ENCODE measurements around the gene RBFOX2. TPM values are rescaled to one million over a fixed set of nuclear protein-coding genes. Genes with fewer than 3 reads are reported as not detected.

Gene RBFOX2
- total RNA-seq, 2 experiments from 2014 or later = 1.9 to 2.4 TPM

DNA sequence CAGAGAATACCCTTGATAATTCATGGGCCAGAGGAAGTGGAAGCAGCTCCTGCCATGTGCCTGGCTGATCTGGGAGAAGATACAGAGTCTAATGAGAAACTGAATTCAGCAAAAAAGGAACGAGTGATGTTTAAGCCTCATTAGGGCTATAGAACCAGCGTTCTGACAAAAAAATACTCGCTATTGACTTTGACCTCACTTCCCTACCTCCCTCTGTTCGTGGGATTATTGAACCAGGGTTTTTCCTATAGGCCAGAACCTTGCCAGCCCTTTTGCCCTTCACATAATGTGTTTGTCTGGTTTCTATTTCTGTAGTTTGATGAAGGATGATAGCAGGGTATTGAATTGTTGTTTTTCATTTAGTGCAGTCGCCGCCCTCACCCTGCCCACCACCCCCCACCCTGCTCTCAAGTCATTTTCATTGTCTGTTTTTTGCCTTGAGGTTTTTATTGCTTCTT lies 7.6 kb upstream of the RBFOX2 start:
- H3K4me3 ChIP-seq (ENCODE audit: low read length) = no peak overlapping the region
- H3K27me3 Mint-ChIP-seq = peaks cover 37% of the 10 kb centered on the region
- no peak overlapping the region for H3K27ac ChIP-seq (ENCODE audit: low read depth in 1 of 2, low read length in 2 of 2)
- no peak overlapping the region for H3K4me3 Mint-ChIP-seq
- H3K36me3 ChIP-seq (ENCODE audit: insufficient read depth, low read length) = no peaks in the 10 kb centered on the region
- TF ChIP-seq, protein P1, sequence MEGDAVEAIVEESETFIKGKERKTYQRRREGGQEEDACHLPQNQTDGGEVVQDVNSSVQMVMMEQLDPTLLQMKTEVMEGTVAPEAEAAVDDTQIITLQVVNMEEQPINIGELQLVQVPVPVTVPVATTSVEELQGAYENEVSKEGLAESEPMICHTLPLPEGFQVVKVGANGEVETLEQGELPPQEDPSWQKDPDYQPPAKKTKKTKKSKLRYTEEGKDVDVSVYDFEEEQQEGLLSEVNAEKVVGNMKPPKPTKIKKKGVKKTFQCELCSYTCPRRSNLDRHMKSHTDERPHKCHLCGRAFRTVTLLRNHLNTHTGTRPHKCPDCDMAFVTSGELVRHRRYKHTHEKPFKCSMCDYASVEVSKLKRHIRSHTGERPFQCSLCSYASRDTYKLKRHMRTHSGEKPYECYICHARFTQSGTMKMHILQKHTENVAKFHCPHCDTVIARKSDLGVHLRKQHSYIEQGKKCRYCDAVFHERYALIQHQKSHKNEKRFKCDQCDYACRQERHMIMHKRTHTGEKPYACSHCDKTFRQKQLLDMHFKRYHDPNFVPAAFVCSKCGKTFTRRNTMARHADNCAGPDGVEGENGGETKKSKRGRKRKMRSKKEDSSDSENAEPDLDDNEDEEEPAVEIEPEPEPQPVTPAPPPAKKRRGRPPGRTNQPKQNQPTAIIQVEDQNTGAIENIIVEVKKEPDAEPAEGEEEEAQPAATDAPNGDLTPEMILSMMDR (IDR thresholded peaks at IDR 0.05) = no peak
- POLR2A ChIA-PET = no interaction called here
- intact Hi-C loops (cut with DNase I, micrococcal nuclease) = no loop called here
- no peaks in the 10 kb centered on the region for H3K4me1 ChIP-seq (ENCODE audit: insufficient read depth, low read length)
- no peaks in the 10 kb centered on the region for H3K9me3 Mint-ChIP-seq
- H3K9me3 ChIP-seq (ENCODE audit: control insufficient read depth in 1 of 2, insufficient read depth in 1 of 2, low read length in 2 of 2) = no peaks in the 10 kb centered on the region
- no peaks in the 10 kb centered on the region for H3K36me3 Mint-ChIP-seq (ENCODE audit: low read depth)
- CTCF ChIA-PET = interaction anchor here (1.0 kb wide), 1 partner anchor 13 kb away, joined by 4 read pairs; no protein-coding TSS in a partner anchor
- ATAC-seq (ENCODE audit: poor library complexity) (no peak), DNase-seq (no peak)
- no peaks in the 10 kb centered on the region for H3K4me1 Mint-ChIP-seq (ENCODE audit: low read depth)
- H3K27ac Mint-ChIP-seq = no peak overlapping the region
- peaks cover 10 to 13% of the 10 kb centered on the region in 2 experiments for H3K27me3 ChIP-seq (ENCODE audit: control insufficient read depth in 1 of 2, insufficient read depth in 2 of 2, low read length in 2 of 2)

DNA sequence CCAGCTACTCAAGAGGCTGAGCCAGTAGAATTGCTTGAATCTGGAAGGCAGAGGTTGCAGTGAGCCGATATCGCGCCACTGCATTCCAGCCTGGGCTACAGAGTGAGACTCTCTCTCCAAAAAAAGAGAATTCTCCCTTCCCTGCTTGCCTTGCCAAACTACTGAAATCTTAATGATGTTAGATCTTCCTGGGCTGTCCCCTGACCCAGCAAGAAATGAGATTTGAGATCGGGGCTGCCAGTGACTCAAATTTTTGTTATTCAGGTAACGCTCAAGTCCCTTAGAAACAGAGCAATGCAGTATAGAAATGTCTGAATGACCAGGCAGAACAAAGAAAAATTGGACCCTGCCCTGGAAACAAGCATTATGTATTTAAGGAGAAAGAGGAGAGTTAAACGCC lies 4.0 kb upstream of the RBFOX2 start:
- H3K36me3 ChIP-seq (ENCODE audit: insufficient read depth, low read length) = no peaks in the 10 kb centered on the region
- Mint-ChIP-seq H3K4me3 (no peak overlapping the region), H3K9me3 (no peaks in the 10 kb centered on the region), H3K27me3 (peaks cover 25% of the 10 kb centered on the region), H3K27ac (no peak overlapping the region), H3K4me1 (ENCODE audit: low read depth) (peaks cover 12% of the 10 kb centered on the region), H3K36me3 (ENCODE audit: low read depth) (no peaks in the 10 kb centered on the region)
- DNase-seq = no peak
- POLR2A ChIA-PET = no interaction called here
- TF ChIP-seq, protein P1 (IDR thresholded peaks at IDR 0.05) = no peak
- intact Hi-C loops (cut with DNase I, micrococcal nuclease) = no loop called here
- H3K27ac ChIP-seq (ENCODE audit: low read depth in 1 of 2, low read length in 2 of 2) = no peak overlapping the region
- no peak for ATAC-seq (ENCODE audit: poor library complexity)
- peaks cover 6 to 13% of the 10 kb centered on the region in 2 experiments for H3K27me3 ChIP-seq (ENCODE audit: control insufficient read depth in 1 of 2, insufficient read depth in 2 of 2, low read length in 2 of 2)
- CTCF ChIA-PET = no interaction called here
- H3K9me3 ChIP-seq (ENCODE audit: control insufficient read depth in 1 of 2, insufficient read depth in 1 of 2, low read length in 2 of 2) = no peaks in the 10 kb centered on the region
- H3K4me1 ChIP-seq (ENCODE audit: insufficient read depth, low read length) = peaks cover 12% of the 10 kb centered on the region
- H3K4me3 ChIP-seq (ENCODE audit: low read length) = no peak overlapping the region

DNA sequence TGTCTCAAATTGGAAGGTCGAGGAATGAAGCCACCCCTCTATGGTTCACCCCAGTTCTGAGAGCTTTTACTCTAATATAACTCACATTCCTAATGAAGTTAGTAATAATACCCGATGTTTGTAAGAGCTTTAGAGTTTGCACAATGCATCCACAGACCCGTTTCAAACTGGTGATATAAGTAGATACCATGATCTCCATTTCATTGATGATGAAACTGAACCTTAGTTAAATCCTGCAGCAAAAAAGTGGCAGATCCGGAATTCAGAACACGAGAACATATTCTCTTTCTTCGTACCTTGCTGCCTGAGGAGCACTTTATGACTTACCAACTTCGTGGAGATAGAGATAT lies 757 bp upstream of the RBFOX2 start:
- H3K27me3 Mint-ChIP-seq = peaks cover 4% of the 10 kb centered on the region
- peaks cover 14% of the 10 kb centered on the region for H3K4me1 ChIP-seq (ENCODE audit: insufficient read depth, low read length)
- ChIA-PET CTCF (interaction anchor here (3.4 kb wide), 1 partner anchor 37 kb away, joined by 15 read pairs; no protein-coding TSS in a partner anchor), POLR2A (no interaction called here)
- H3K9me3 ChIP-seq (ENCODE audit: control insufficient read depth in 1 of 2, insufficient read depth in 1 of 2, low read length in 2 of 2) = no peaks in the 10 kb centered on the region
- H3K36me3 Mint-ChIP-seq (ENCODE audit: low read depth) = no peaks in the 10 kb centered on the region
- peak overlapping the region; percentile 1 for H3K27ac Mint-ChIP-seq
- peak in 1 of 14 experiments; percentile 9 for DNase-seq
- TF ChIP-seq, protein P1 (IDR thresholded peaks at IDR 0.05) = no peak
- H3K27ac ChIP-seq (ENCODE audit: low read depth in 1 of 2, low read length in 2 of 2) = no peak overlapping the region
- intact Hi-C loops (cut with DNase I, micrococcal nuclease) = no loop called here
- H3K36me3 ChIP-seq (ENCODE audit: insufficient read depth, low read length) = no peaks in the 10 kb centered on the region
- H3K4me3 Mint-ChIP-seq = peak overlapping the region; percentile 88
- H3K9me3 Mint-ChIP-seq = no peaks in the 10 kb centered on the region
- H3K4me3 ChIP-seq (ENCODE audit: low read length) = peak overlapping the region; percentile 61
- ATAC-seq (ENCODE audit: poor library complexity) = no peak
- H3K27me3 ChIP-seq (ENCODE audit: control insufficient read depth in 1 of 2, insufficient read depth in 2 of 2, low read length in 2 of 2) = peaks cover 0 to 4% of the 10 kb centered on the region in 2 experiments
- peaks cover 26% of the 10 kb centered on the region for H3K4me1 Mint-ChIP-seq (ENCODE audit: low read depth)
